Skeletal muscle cell (primary cell): Measurements from ENCODE around the gene TTC23.
"Not testable (repeated sequence)": the region's sequence is repeated elsewhere in the genome, so short reads cannot be mapped to it uniquely, and the experiment has no call there.

ENCODE experiments used
- DNase-seq: peaks from one replicate; pipeline ENCODE4 v3.0.0-alpha.2; 2010; ENCODE audit warnings: low read depth
- H3K4me3 ChIP-seq: 2 replicates; pipeline ENCODE4 v1.5.1; 2011; ENCODE audit warnings: low read depth, mild to moderate bottlenecking, control low read depth, low read length, moderate library complexity

TTC23 gene

GRCh38 chr15:99113547-99114271 is 135.7 kb downstream of the TTC23 start:
- no peak for DNase-seq
- H3K4me3 ChIP-seq: no peak overlapping the region

GRCh38 chr15:99111641-99112040 is 137.7 kb downstream of the TTC23 start:
- not testable (repeated sequence) for DNase-seq, H3K4me3 ChIP-seq

GRCh38 chr15:99110581-99111320 is 138.6 kb downstream of the TTC23 start:
- DNase-seq: no peak
- no peak overlapping the region for H3K4me3 ChIP-seq

GRCh38 chr15:99110093-99110492 is 139.3 kb downstream of the TTC23 start:
- no peak overlapping the region for H3K4me3 ChIP-seq
- no peak for DNase-seq

- DNase-seq: no peak
- no peak overlapping the region for H3K4me3 ChIP-seq
Observed at GRCh38 chr15:99109555-99110021, 139.8 kb downstream of the TTC23 start.

- DNase-seq: no peak
- H3K4me3 ChIP-seq: no peak overlapping the region
Observed at GRCh38 chr15:99108993-99109392, 140.4 kb downstream of the TTC23 start.

GRCh38 chr15:99106417-99107220 is 142.8 kb downstream of the TTC23 start:
- DNase-seq: no peak
- H3K4me3 ChIP-seq: peak overlapping the region; percentile 53

- H3K4me3 ChIP-seq: peak overlapping the region; percentile 53
- no peak for DNase-seq
Observed at GRCh38 chr15:99105514-99106341, 143.7 kb downstream of the TTC23 start.

- peak within 1 kb of the TSS; percentile 53 for H3K4me3 ChIP-seq
- no peak for DNase-seq
Observed at GRCh38 chr15:99104788-99105513, 144.4 kb downstream of the TTC23 start, which contains the start of gene SYNM. SYNM (plus strand) TSS chr15:99105080; CDS start chr15:99105200, 120 bp downstream.

- H3K4me3 ChIP-seq: no peak overlapping the region
- DNase-seq: no peak
Observed at GRCh38 chr15:99103279-99103678, 146.1 kb downstream of the TTC23 start.

- DNase-seq: no peak
Observed at GRCh38 chr15:99102332-99103235, 146.8 kb downstream of the TTC23 start.

GRCh38 chr15:99101501-99101900 is 147.9 kb downstream of the TTC23 start:
- no peak overlapping the region for H3K4me3 ChIP-seq
- DNase-seq: no peak

More at GRCh38 chr15:99102332-99103235, 146.8 kb downstream of the TTC23 start:
- H3K4me3 ChIP-seq: no peak overlapping the region

- H3K4me3 ChIP-seq: peak overlapping the region; percentile 45
Observed at GRCh38 chr15:99100245-99101173, 148.9 kb downstream of the TTC23 start.

GRCh38 chr15:99099661-99100060 is 149.7 kb downstream of the TTC23 start:
- no peak for DNase-seq
- H3K4me3 ChIP-seq: no peak overlapping the region

More at GRCh38 chr15:99100245-99101173, 148.9 kb downstream of the TTC23 start:
- no peak for DNase-seq

GRCh38 chr15:99098991-99099390 is 150.4 kb downstream of the TTC23 start:
- no peak for DNase-seq
- H3K4me3 ChIP-seq: no peak overlapping the region

- DNase-seq: no peak
- no peak overlapping the region for H3K4me3 ChIP-seq
Observed at GRCh38 chr15:99098426-99098825, 151.0 kb downstream of the TTC23 start.
